Measurements from ENCODE around the gene CCDC40. TPM values are rescaled to one million over a fixed set of nuclear protein-coding genes. Genes with fewer than 3 reads are reported as not detected.
A peak's percentile ranks its signal among the peaks of the same experiment; 100 is the strongest.

CCDC40 gene
- polyA plus RNA-seq, 1 donor, result 7.2 TPM

GRCh38 chr17:80141463-80142165 lies 105.2 kb downstream of the CCDC40 start:
- DNase-seq, result no peak

DNA sequence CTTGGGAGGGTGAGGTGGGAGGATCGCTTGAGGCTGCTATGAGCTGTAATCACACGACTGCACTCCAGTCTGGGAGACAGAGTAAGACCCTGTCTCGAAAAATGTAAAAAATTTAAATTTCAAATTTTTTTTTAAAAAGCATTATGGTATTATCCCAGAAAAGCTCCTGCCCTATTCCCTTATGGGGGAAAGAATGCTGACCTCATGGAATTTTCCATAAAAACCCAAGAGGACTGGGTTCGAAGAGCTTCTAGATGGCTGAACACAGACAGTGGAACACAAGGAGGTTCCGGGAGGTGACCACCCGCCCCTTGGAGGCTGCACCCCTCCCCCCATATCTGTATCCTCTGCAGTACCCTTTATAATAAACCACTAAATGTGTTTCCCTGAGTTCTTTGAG lies 106.5 kb downstream of the CCDC40 start:
- no peak for DNase-seq

DNA sequence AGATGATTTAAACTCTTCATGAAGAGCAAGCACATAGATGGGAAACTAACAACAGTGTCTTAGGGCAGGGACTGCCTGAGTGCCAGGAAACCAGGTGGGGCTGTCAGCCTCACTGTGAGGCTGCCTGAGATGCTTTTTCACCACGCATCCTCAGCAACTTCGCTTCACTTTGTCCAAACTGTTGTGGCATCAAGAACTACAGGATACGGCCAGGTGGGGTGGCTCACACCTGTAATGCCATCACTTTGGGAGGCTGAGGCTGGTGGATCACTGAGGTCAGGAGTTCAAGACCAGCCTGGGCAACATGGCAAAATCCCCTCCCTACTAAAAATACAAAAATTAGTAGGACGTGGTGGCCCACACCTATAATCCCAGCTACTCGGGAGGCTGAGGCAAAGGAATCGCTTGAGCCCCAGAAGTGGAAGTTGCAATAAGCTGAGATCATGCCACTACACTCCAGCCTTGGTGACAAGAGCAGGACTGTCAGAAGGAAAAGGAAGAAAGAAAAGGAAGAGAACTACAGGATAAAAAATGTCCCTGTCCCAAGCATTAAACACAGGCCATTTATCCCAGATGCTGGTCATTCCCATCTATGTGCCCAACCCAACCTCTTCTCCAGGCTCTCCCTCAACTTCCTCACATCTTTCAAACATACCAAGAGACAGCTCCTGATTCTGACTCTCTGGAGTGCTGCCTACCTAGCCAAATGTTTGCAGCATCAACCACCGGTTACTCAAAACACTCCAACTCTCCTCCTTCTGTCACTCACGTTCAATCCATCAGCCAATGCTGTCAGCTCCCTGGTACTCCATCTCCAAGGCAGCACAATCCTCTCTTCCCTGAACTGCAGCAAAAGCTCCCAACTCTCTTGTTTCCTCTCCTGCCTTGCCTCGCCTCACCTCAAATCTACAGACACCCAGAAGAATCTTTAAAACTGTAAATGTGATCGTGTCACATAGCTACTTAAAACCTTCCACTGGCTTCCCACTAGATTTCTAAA lies 108.9 kb downstream of the CCDC40 start:
- no peak for DNase-seq

DNA sequence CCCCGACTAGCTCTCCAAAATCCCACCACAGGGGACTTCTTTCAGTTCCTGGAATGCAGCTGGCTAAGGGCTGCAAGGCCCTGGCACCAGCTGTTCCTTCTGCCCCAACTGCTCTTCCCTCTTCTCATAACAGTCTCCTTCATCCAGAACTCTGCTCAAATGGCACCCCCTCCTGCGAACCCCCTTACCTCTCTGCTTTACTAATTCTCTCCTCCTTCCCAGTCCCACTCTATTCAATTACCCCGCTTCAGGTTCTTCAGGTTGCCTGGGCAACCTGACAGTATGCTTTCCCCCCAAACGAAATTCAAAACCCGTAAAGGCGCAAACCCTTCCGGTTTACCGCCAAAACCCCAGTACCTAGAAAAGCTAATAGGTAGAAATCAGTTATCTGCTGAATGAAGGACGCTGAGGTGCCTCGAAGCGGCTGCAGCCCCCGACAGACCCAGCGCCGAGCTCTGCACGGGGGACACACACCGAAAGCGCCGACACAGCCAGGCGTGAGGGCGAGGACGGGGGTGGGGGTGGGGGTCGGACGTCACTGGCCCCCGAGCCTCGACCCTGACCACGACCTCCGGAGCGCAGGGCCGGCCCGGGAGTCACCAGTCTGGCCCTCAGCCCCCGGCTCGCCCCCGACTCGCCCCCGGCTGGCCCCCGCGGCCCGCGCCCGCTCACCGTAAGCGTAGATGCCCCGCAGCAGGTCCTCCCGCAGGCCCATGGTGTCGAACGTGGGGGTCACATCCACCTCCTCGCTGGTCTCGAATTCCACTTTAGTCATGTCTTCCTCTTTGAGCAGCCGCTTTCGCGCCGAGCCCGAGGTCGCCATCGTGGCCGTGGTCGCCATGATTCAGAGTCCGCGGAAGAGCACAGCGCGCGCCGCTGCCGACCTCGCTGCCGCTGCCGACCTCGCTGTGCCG lies 109.9 kb downstream of the CCDC40 start:
- peak; percentile 41 for DNase-seq

GRCh38 chr17:80147035-80147822 lies 110.8 kb downstream of the CCDC40 start, which contains the start of gene EIF4A3:
Gene EIF4A3, minus strand, starts transcription at chr17:80147128. Its CDS starts 167 bp downstream, at chr17:80146961.
- peak; percentile 100 for DNase-seq

Other genes with a start within 250 kb of the CCDC40 start
- 4.7 TPM for gene CBX8, start 239.6 kb upstream of the CCDC40 start, polyA plus RNA-seq (ENCODE audit: insufficient read length)
- 11.0 TPM for gene CBX4, start 197.2 kb upstream of the CCDC40 start, polyA plus RNA-seq (ENCODE audit: insufficient read length)
- gene TBC1D16, start 770 bp upstream of the CCDC40 start, polyA plus RNA-seq (ENCODE audit: insufficient read length), result 37.2 TPM
- gene GAA, start 64.9 kb downstream of the CCDC40 start, polyA plus RNA-seq (ENCODE audit: insufficient read length), result 38.6 TPM
- 75.8 TPM for gene EIF4A3, start 110.5 kb downstream of the CCDC40 start, polyA plus RNA-seq (ENCODE audit: insufficient read length)
- 1.1 TPM for gene CARD14, start 133.4 kb downstream of the CCDC40 start, polyA plus RNA-seq (ENCODE audit: insufficient read length)
- gene SGSH, start 183.7 kb downstream of the CCDC40 start, polyA plus RNA-seq (ENCODE audit: insufficient read length), result 24.6 TPM
- gene SLC26A11, start 183.8 kb downstream of the CCDC40 start, polyA plus RNA-seq (ENCODE audit: insufficient read length), result 11.0 TPM
- gene RNF213, start 224.2 kb downstream of the CCDC40 start, polyA plus RNA-seq (ENCODE audit: insufficient read length), result 40.0 TPM